ENCODE results near the gene VCAM1. TPM values are rescaled to one million over a fixed set of nuclear protein-coding genes. Genes with fewer than 3 reads are reported as not detected.

Gene VCAM1
- total RNA-seq, 1 experiment from 2014 or later, result not detected

GRCh38 chr1:100718581-100718980, 961 bp upstream of the VCAM1 start:
- Histone ChIP-seq H3K9me3 (ENCODE audit: low read length) (no peaks in the 10 kb centered on the region), H3K36me3 (ENCODE audit: low read depth, low read length) (no peaks in the 10 kb centered on the region), H3K4me2 (ENCODE audit: low read length) (no peak overlapping the region), H4K20me1 (ENCODE audit: low read length) (no peaks in the 10 kb centered on the region), H3K9me2 (replicated peaks; ENCODE audit: low read length) (no peaks in the 10 kb centered on the region), H2AFZ (ENCODE audit: low read length) (no peak overlapping the region), H3K9ac (ENCODE audit: low read length) (no peak overlapping the region), H3K4me1 (ENCODE audit: insufficient read depth, low read length) (peaks cover 10% of the 10 kb centered on the region), H3K27ac (ENCODE audit: low read length) (no peak overlapping the region), H3K4me3 (ENCODE audit: low read length) (no peak overlapping the region), H3K27me3 (ENCODE audit: low read length) (no peaks in the 10 kb centered on the region), H3K79me2 (ENCODE audit: low read length) (no peaks in the 10 kb centered on the region), H3F3A (ENCODE audit: low read length, unreplicated experiment) (no peaks in the 10 kb centered on the region)
- no peak for TF ChIP-seq EZH2phosphoT487 (IDR thresholded peaks at IDR 0.05; ENCODE audit: borderline replicate concordance, low read length)
- TF ChIP-seq, protein P1, sequence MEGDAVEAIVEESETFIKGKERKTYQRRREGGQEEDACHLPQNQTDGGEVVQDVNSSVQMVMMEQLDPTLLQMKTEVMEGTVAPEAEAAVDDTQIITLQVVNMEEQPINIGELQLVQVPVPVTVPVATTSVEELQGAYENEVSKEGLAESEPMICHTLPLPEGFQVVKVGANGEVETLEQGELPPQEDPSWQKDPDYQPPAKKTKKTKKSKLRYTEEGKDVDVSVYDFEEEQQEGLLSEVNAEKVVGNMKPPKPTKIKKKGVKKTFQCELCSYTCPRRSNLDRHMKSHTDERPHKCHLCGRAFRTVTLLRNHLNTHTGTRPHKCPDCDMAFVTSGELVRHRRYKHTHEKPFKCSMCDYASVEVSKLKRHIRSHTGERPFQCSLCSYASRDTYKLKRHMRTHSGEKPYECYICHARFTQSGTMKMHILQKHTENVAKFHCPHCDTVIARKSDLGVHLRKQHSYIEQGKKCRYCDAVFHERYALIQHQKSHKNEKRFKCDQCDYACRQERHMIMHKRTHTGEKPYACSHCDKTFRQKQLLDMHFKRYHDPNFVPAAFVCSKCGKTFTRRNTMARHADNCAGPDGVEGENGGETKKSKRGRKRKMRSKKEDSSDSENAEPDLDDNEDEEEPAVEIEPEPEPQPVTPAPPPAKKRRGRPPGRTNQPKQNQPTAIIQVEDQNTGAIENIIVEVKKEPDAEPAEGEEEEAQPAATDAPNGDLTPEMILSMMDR (conservative IDR thresholded peaks at IDR 0.05; ENCODE audit: low read depth, low read length), result no peak
- TF ChIP-seq EZH2 (IDR thresholded peaks at IDR 0.05; ENCODE audit: low read length, unreplicated experiment), result no peak
- BruUV-seq (replicated peaks), result no TSS peak
- intact Hi-C loops (cut with micrococcal nuclease), result no loop called here
- ChIA-PET POLR2A (ENCODE audit: unreplicated experiment) (no interaction called here), CTCF (no interaction called here)
- no peak for ATAC-seq
- DNase-seq, result no peak

- Histone ChIP-seq H3K4me2 (ENCODE audit: low read length) (no peak overlapping the region), H4K20me1 (ENCODE audit: low read length) (no peaks in the 10 kb centered on the region), H3K4me1 (ENCODE audit: insufficient read depth, low read length) (no peaks in the 10 kb centered on the region), H2AFZ (ENCODE audit: low read length) (no peak overlapping the region), H3K36me3 (ENCODE audit: low read depth, low read length) (no peaks in the 10 kb centered on the region), H3K27me3 (ENCODE audit: low read length) (no peaks in the 10 kb centered on the region), H3K9me3 (ENCODE audit: low read length) (no peaks in the 10 kb centered on the region), H3F3A (ENCODE audit: low read length, unreplicated experiment) (no peaks in the 10 kb centered on the region), H3K9me2 (replicated peaks; ENCODE audit: low read length) (no peaks in the 10 kb centered on the region), H3K79me2 (ENCODE audit: low read length) (no peaks in the 10 kb centered on the region), H3K9ac (ENCODE audit: low read length) (no peak overlapping the region), H3K27ac (ENCODE audit: low read length) (no peak overlapping the region), H3K4me3 (ENCODE audit: low read length) (no peak overlapping the region)
- intact Hi-C loops (cut with micrococcal nuclease), result no loop called here
- ChIA-PET CTCF (no interaction called here), POLR2A (ENCODE audit: unreplicated experiment) (no interaction called here)
- ATAC-seq, result no peak
- no TSS peak for BruUV-seq (replicated peaks)
- TF ChIP-seq, protein P1 (conservative IDR thresholded peaks at IDR 0.05; ENCODE audit: low read depth, low read length), result no peak
- TF ChIP-seq EZH2phosphoT487 (IDR thresholded peaks at IDR 0.05; ENCODE audit: borderline replicate concordance, low read length), result no peak
- TF ChIP-seq EZH2 (IDR thresholded peaks at IDR 0.05; ENCODE audit: low read length, unreplicated experiment), result no peak
- no peak for DNase-seq
Measured at GRCh38 chr1:100720101-100720500, 559 bp downstream of the VCAM1 start.

DNA sequence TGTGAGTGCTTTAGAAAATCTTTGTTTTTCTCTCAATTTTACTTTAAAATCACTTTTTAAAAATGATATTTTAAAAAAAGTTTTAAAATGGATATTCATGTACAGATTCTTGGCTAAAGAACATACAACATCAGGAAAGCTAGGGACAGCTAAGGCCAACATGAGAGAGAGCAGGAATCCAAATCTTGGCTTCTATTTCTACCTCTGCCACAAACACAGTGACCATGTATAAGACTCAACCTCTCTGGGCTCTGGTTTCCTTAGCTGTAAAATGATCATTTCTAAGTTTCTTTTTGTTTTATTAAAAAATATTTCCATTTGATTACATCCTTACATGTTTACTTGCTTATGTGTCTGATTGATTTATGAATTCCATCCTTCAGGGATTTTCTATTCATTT, 1.2 kb downstream of the VCAM1 start:
- Histone ChIP-seq H3K4me3 (ENCODE audit: low read length) (no peak overlapping the region), H4K20me1 (ENCODE audit: low read length) (no peaks in the 10 kb centered on the region), H3K4me1 (ENCODE audit: insufficient read depth, low read length) (no peaks in the 10 kb centered on the region), H3K9me3 (ENCODE audit: low read length) (no peaks in the 10 kb centered on the region), H3K9ac (ENCODE audit: low read length) (no peak overlapping the region), H3F3A (ENCODE audit: low read length, unreplicated experiment) (no peaks in the 10 kb centered on the region), H2AFZ (ENCODE audit: low read length) (no peak overlapping the region), H3K36me3 (ENCODE audit: low read depth, low read length) (no peaks in the 10 kb centered on the region), H3K79me2 (ENCODE audit: low read length) (no peaks in the 10 kb centered on the region), H3K4me2 (ENCODE audit: low read length) (no peak overlapping the region), H3K27me3 (ENCODE audit: low read length) (no peaks in the 10 kb centered on the region), H3K27ac (ENCODE audit: low read length) (no peak overlapping the region), H3K9me2 (replicated peaks; ENCODE audit: low read length) (no peaks in the 10 kb centered on the region)
- DNase-seq (no peak), ATAC-seq (no peak)
- no TSS peak for BruUV-seq (replicated peaks)
- TF ChIP-seq EZH2phosphoT487 (IDR thresholded peaks at IDR 0.05; ENCODE audit: borderline replicate concordance, low read length) (no peak), EZH2 (IDR thresholded peaks at IDR 0.05; ENCODE audit: low read length, unreplicated experiment) (no peak)
- TF ChIP-seq, protein P1 (conservative IDR thresholded peaks at IDR 0.05; ENCODE audit: low read depth, low read length), result no peak
- intact Hi-C loops (cut with micrococcal nuclease), result no loop called here
- ChIA-PET POLR2A (ENCODE audit: unreplicated experiment) (no interaction called here), CTCF (no interaction called here)
